ENCODE measurements around the gene YIPF4.
"Not testable (repeated sequence)": the region's sequence is repeated elsewhere in the genome, so short reads cannot be mapped to it uniquely, and the experiment has no call there.

Gene YIPF4

GRCh38 chr2:32328679-32329078, 51.0 kb downstream of the YIPF4 start:
- WGBS, 2 experiments: 80% methylated on average over 1 of the region's 1 CpG; no CpG with 5 or more reads in 1 of the 2 experiments
- not testable (repeated sequence) for H3K36me3 ChIP-seq (ENCODE audit: control insufficient read depth, insufficient read depth, low read length); H3K4me1 ChIP-seq (ENCODE audit: control insufficient read depth, insufficient read depth, low read length); H3K9me3 ChIP-seq (ENCODE audit: control insufficient read depth, low read length); H3K4me3 ChIP-seq (ENCODE audit: insufficient read depth, low read depth, low read length); H3K27ac ChIP-seq (ENCODE audit: insufficient read depth, low read depth, low read length, poor library complexity, severe bottlenecking); H3K27me3 ChIP-seq (ENCODE audit: control insufficient read depth, insufficient read depth, low read length, poor library complexity, severe bottlenecking)

GRCh38 chr2:32329180-32329980, 51.7 kb downstream of the YIPF4 start:
- H3K4me3 ChIP-seq (ENCODE audit: insufficient read depth, low read depth, low read length); H3K36me3 ChIP-seq (ENCODE audit: control insufficient read depth, insufficient read depth, low read length); H3K27me3 ChIP-seq (ENCODE audit: control insufficient read depth, insufficient read depth, low read length, poor library complexity, severe bottlenecking); H3K4me1 ChIP-seq (ENCODE audit: control insufficient read depth, insufficient read depth, low read length); H3K9me3 ChIP-seq (ENCODE audit: control insufficient read depth, low read length); H3K27ac ChIP-seq (ENCODE audit: insufficient read depth, low read depth, low read length, poor library complexity, severe bottlenecking): not testable (repeated sequence)
- WGBS, 2 experiments: 92 to 93% methylated on average over 13 to 14 of the region's 14 CpGs

GRCh38 chr2:32330136-32330535, 52.4 kb downstream of the YIPF4 start:
- Histone ChIP-seq H3K9me3 (ENCODE audit: control insufficient read depth, low read length) (no peaks in the 10 kb centered on the region), H3K4me3 (ENCODE audit: insufficient read depth, low read depth, low read length) (no peak overlapping the region), H3K36me3 (ENCODE audit: control insufficient read depth, insufficient read depth, low read length) (no peaks in the 10 kb centered on the region), H3K27ac (ENCODE audit: insufficient read depth, low read depth, low read length, poor library complexity, severe bottlenecking) (no peak overlapping the region), H3K4me1 (ENCODE audit: control insufficient read depth, insufficient read depth, low read length) (no peaks in the 10 kb centered on the region), H3K27me3 (ENCODE audit: control insufficient read depth, insufficient read depth, low read length, poor library complexity, severe bottlenecking) (no peaks in the 10 kb centered on the region)
- WGBS, 2 experiments: 93 to 95% methylated on average over 2 of the region's 2 CpGs

- Histone ChIP-seq H3K4me3 (ENCODE audit: insufficient read depth, low read depth, low read length) (no peak overlapping the region), H3K27me3 (ENCODE audit: control insufficient read depth, insufficient read depth, low read length, poor library complexity, severe bottlenecking) (no peaks in the 10 kb centered on the region), H3K9me3 (ENCODE audit: control insufficient read depth, low read length) (no peaks in the 10 kb centered on the region), H3K27ac (ENCODE audit: insufficient read depth, low read depth, low read length, poor library complexity, severe bottlenecking) (no peak overlapping the region), H3K36me3 (ENCODE audit: control insufficient read depth, insufficient read depth, low read length) (no peaks in the 10 kb centered on the region), H3K4me1 (ENCODE audit: control insufficient read depth, insufficient read depth, low read length) (no peaks in the 10 kb centered on the region)
- WGBS, 2 experiments: 91 to 100% methylated on average over 2 of the region's 2 CpGs
Measured at GRCh38 chr2:32342801-32343200, 65.1 kb downstream of the YIPF4 start.

GRCh38 chr2:32350797-32351196, 73.1 kb downstream of the YIPF4 start:
- not testable (repeated sequence) for H3K27ac ChIP-seq (ENCODE audit: insufficient read depth, low read depth, low read length, poor library complexity, severe bottlenecking); H3K9me3 ChIP-seq (ENCODE audit: control insufficient read depth, low read length); H3K4me1 ChIP-seq (ENCODE audit: control insufficient read depth, insufficient read depth, low read length); H3K27me3 ChIP-seq (ENCODE audit: control insufficient read depth, insufficient read depth, low read length, poor library complexity, severe bottlenecking); H3K36me3 ChIP-seq (ENCODE audit: control insufficient read depth, insufficient read depth, low read length); H3K4me3 ChIP-seq (ENCODE audit: insufficient read depth, low read depth, low read length)
- 89 to 93% methylated on average over 3 of the region's 3 CpGs for WGBS, 2 experiments

GRCh38 chr2:32355976-32356680, 78.4 kb downstream of the YIPF4 start:
- Histone ChIP-seq H3K9me3 (ENCODE audit: control insufficient read depth, low read length) (no peaks in the 10 kb centered on the region), H3K27me3 (ENCODE audit: control insufficient read depth, insufficient read depth, low read length, poor library complexity, severe bottlenecking) (no peaks in the 10 kb centered on the region), H3K4me1 (ENCODE audit: control insufficient read depth, insufficient read depth, low read length) (peaks cover 6% of the 10 kb centered on the region), H3K27ac (ENCODE audit: insufficient read depth, low read depth, low read length, poor library complexity, severe bottlenecking) (peak overlapping the region; percentile 91), H3K4me3 (ENCODE audit: insufficient read depth, low read depth, low read length) (peak overlapping the region; percentile 100), H3K36me3 (ENCODE audit: control insufficient read depth, insufficient read depth, low read length) (no peaks in the 10 kb centered on the region)
- 1 to 13% methylated on average over 8 to 9 of the region's 10 CpGs for WGBS, 2 experiments

- Histone ChIP-seq H3K27ac (ENCODE audit: insufficient read depth, low read depth, low read length, poor library complexity, severe bottlenecking) (peak within 1 kb of the TSS; percentile 91), H3K9me3 (ENCODE audit: control insufficient read depth, low read length) (no peaks in the 10 kb centered on the region), H3K36me3 (ENCODE audit: control insufficient read depth, insufficient read depth, low read length) (no peaks in the 10 kb centered on the region), H3K4me3 (ENCODE audit: insufficient read depth, low read depth, low read length) (peak within 1 kb of the TSS; percentile 100), H3K27me3 (ENCODE audit: control insufficient read depth, insufficient read depth, low read length, poor library complexity, severe bottlenecking) (no peaks in the 10 kb centered on the region), H3K4me1 (ENCODE audit: control insufficient read depth, insufficient read depth, low read length) (peaks cover 6% of the 10 kb centered on the region)
- 0% methylated on average over 76 of the region's 76 CpGs for WGBS, 2 experiments
Measured at GRCh38 chr2:32356681-32357317, 79.1 kb downstream of the YIPF4 start, which contains the start of gene BIRC6. TSS of gene BIRC6 (plus strand) at chr2:32357023. CDS start at chr2:32357162, 139 bp downstream.

GRCh38 chr2:32357318-32358110, 79.8 kb downstream of the YIPF4 start:
- Histone ChIP-seq H3K27ac (ENCODE audit: insufficient read depth, low read depth, low read length, poor library complexity, severe bottlenecking) (peak overlapping the region; percentile 91), H3K27me3 (ENCODE audit: control insufficient read depth, insufficient read depth, low read length, poor library complexity, severe bottlenecking) (no peaks in the 10 kb centered on the region), H3K36me3 (ENCODE audit: control insufficient read depth, insufficient read depth, low read length) (no peaks in the 10 kb centered on the region), H3K4me1 (ENCODE audit: control insufficient read depth, insufficient read depth, low read length) (peaks cover 6% of the 10 kb centered on the region), H3K9me3 (ENCODE audit: control insufficient read depth, low read length) (no peaks in the 10 kb centered on the region), H3K4me3 (ENCODE audit: insufficient read depth, low read depth, low read length) (peak overlapping the region; percentile 100)
- 0 to 1% methylated on average over 57 to 59 of the region's 65 CpGs for WGBS, 2 experiments

- WGBS, 2 experiments: 8 to 9% methylated on average over 16 of the region's 16 CpGs
- no peak overlapping the region for H3K27ac ChIP-seq (ENCODE audit: insufficient read depth, low read depth, low read length, poor library complexity, severe bottlenecking)
Measured at GRCh38 chr2:32358111-32358482, 80.4 kb downstream of the YIPF4 start.

More at GRCh38 chr2:32358111-32358482, 80.4 kb downstream of the YIPF4 start:
- H3K4me3 ChIP-seq (ENCODE audit: insufficient read depth, low read depth, low read length): peak overlapping the region; percentile 100
- no peaks in the 10 kb centered on the region for H3K9me3 ChIP-seq (ENCODE audit: control insufficient read depth, low read length)
- H3K4me1 ChIP-seq (ENCODE audit: control insufficient read depth, insufficient read depth, low read length): peaks cover 6% of the 10 kb centered on the region
- no peaks in the 10 kb centered on the region for H3K36me3 ChIP-seq (ENCODE audit: control insufficient read depth, insufficient read depth, low read length)
- no peaks in the 10 kb centered on the region for H3K27me3 ChIP-seq (ENCODE audit: control insufficient read depth, insufficient read depth, low read length, poor library complexity, severe bottlenecking)

Measured in ectodermal cell (in vitro differentiated cells).